Spinal cord (tissue), 10 donors: ENCODE data around the gene SLX4. TPM values are rescaled to one million over a fixed set of nuclear protein-coding genes. Genes with fewer than 3 reads are reported as not detected.
A peak's percentile ranks its signal among the peaks of the same experiment; 100 is the strongest.

Source experiments
- DNase-seq, 6 donors: peaks; one replicate each; pipeline versions ENCODE4 v3.0.0 to v3.0.0-alpha.2; 2013 to 2015; ENCODE audit warnings: low spot score in 6 of 6, low read depth in 4 of 6
- H3K27ac ChIP-seq: one replicate; pipeline ENCODE4 v1.5.1; 2013; ENCODE audit warnings: low read depth, low read length, control low read depth
- H3K27me3 ChIP-seq: one replicate; pipeline ENCODE4 v1.6.1; 2013; ENCODE audit warnings: low read length; ENCODE audit not compliant: control insufficient read depth, insufficient read depth
- H3K36me3 ChIP-seq: one replicate; pipeline ENCODE4 v1.6.1; 2013; ENCODE audit warnings: low read length; ENCODE audit not compliant: control insufficient read depth, insufficient read depth
- H3K4me1 ChIP-seq: one replicate; pipeline ENCODE4 v1.6.1; 2013; ENCODE audit warnings: low read length; ENCODE audit not compliant: control insufficient read depth, insufficient read depth
- H3K4me3 ChIP-seq: one replicate; pipeline ENCODE4 v1.5.1; 2013; ENCODE audit warnings: low read depth, low read length, control low read depth
- H3K9me3 ChIP-seq: one replicate; pipeline ENCODE4 v1.6.1; 2013; ENCODE audit warnings: low read length; ENCODE audit not compliant: control insufficient read depth, insufficient read depth
- WGBS: methylation state at CpG from one replicate; pipeline ENCODE4 v1.1.5; 2013; ENCODE audit warnings: missing lambda C conversion rate; ENCODE audit not compliant: insufficient coverage; 5-methylcytosine and 5-hydroxymethylcytosine counted together
- polyA plus RNA-seq, 2 donors: library from polyadenylated mRNA; unstranded; fragments of 120-200 nt; gene quantifications; one replicate each; pipeline ENCODE4 v1.2.1, GENCODE V29; 2013; ENCODE audit not compliant: insufficient read length in 2 of 2
- total RNA-seq, 2 donors: library from RNA; depleted of rRNA in 1 of 2; stranded (reverse); fragments of 120-200 nt in 1 of 2; fragments of >200 nt in 1 of 2; gene quantifications; one replicate each; pipeline versions ENCODE4 v1.2.3 to v1.2.4, GENCODE V29; 2013 to 2014
- donor health status: healthy.

SLX4 gene
- total and polyA plus RNA-seq, 4 donors, result 6.2 to 15.7 (median 8.7) TPM

GRCh38 chr16:3651461-3652372 is 40.3 kb upstream of the SLX4 start:
- Histone ChIP-seq H3K27ac (no peak overlapping the region), H3K27me3 (no peaks in the 10 kb centered on the region), H3K4me3 (no peak overlapping the region), H3K9me3 (no peaks in the 10 kb centered on the region), H3K4me1 (no peaks in the 10 kb centered on the region), H3K36me3 (peaks cover 63% of the 10 kb centered on the region)
- WGBS, result 82% methylated on average over 18 of the region's 18 CpGs
- DNase-seq, result peak in 1 of 6 donors; percentile 26

- Histone ChIP-seq H3K4me1 (peaks cover 9% of the 10 kb centered on the region), H3K9me3 (no peaks in the 10 kb centered on the region), H3K27me3 (no peaks in the 10 kb centered on the region), H3K27ac (no peak overlapping the region), H3K4me3 (no peak overlapping the region), H3K36me3 (peaks cover 54% of the 10 kb centered on the region)
- no peak for DNase-seq
- WGBS, result 98% methylated on average over 9 of the region's 13 CpGs
Measured at GRCh38 chr16:3650631-3651265, 39.3 kb upstream of the SLX4 start.

GRCh38 chr16:3646348-3646920 is 35.0 kb upstream of the SLX4 start:
- Histone ChIP-seq H3K36me3 (peaks cover 31% of the 10 kb centered on the region), H3K9me3 (no peaks in the 10 kb centered on the region), H3K27ac (no peak overlapping the region), H3K4me1 (peaks cover 20% of the 10 kb centered on the region), H3K27me3 (no peaks in the 10 kb centered on the region), H3K4me3 (no peak overlapping the region)
- DNase-seq, result no peak
- 74% methylated on average over 15 of the region's 15 CpGs for WGBS

- Histone ChIP-seq H3K27me3 (no peaks in the 10 kb centered on the region), H3K4me3 (no peak overlapping the region), H3K9me3 (no peaks in the 10 kb centered on the region), H3K36me3 (peaks cover 32% of the 10 kb centered on the region), H3K4me1 (peaks cover 23% of the 10 kb centered on the region), H3K27ac (no peak overlapping the region)
- WGBS, result 35% methylated on average over 17 of the region's 19 CpGs
- DNase-seq, result peak in 4 of 6 donors; percentile 7 to 72 (median 25)
Measured at GRCh38 chr16:3645504-3646347, 34.3 kb upstream of the SLX4 start.

- H3K4me3 ChIP-seq, result no peak overlapping the region
- peaks cover 34% of the 10 kb centered on the region for H3K36me3 ChIP-seq
- no peak for DNase-seq
- H3K27ac ChIP-seq, result no peak overlapping the region
- peaks cover 24% of the 10 kb centered on the region for H3K4me1 ChIP-seq
- no peaks in the 10 kb centered on the region for H3K9me3 ChIP-seq
- WGBS, result 17% methylated on average over 4 of the region's 6 CpGs
- H3K27me3 ChIP-seq, result no peaks in the 10 kb centered on the region
Measured at GRCh38 chr16:3645108-3645503, 33.7 kb upstream of the SLX4 start.

- H3K4me1 ChIP-seq, result peaks cover 24% of the 10 kb centered on the region
- no peaks in the 10 kb centered on the region for H3K27me3 ChIP-seq
- H3K9me3 ChIP-seq, result no peaks in the 10 kb centered on the region
- no peak for DNase-seq
- 94% methylated on average over 13 of the region's 14 CpGs for WGBS
- no peak overlapping the region for H3K4me3 ChIP-seq
- no peak overlapping the region for H3K27ac ChIP-seq
- peaks cover 34% of the 10 kb centered on the region for H3K36me3 ChIP-seq
Measured at GRCh38 chr16:3643095-3643730, 31.8 kb upstream of the SLX4 start.

- H3K27me3 ChIP-seq, result no peaks in the 10 kb centered on the region
- no peak for DNase-seq
- H3K9me3 ChIP-seq, result no peaks in the 10 kb centered on the region
- H3K4me1 ChIP-seq, result peaks cover 24% of the 10 kb centered on the region
- H3K4me3 ChIP-seq, result no peak overlapping the region
- H3K36me3 ChIP-seq, result peaks cover 33% of the 10 kb centered on the region
- no peak overlapping the region for H3K27ac ChIP-seq
- WGBS, result 81% methylated on average over 20 of the region's 21 CpGs
Measured at GRCh38 chr16:3642397-3643094, 31.1 kb upstream of the SLX4 start.

- peaks cover 24% of the 10 kb centered on the region for H3K4me1 ChIP-seq
- DNase-seq, result no peak
- H3K36me3 ChIP-seq, result peaks cover 30% of the 10 kb centered on the region
- no peaks in the 10 kb centered on the region for H3K27me3 ChIP-seq
- WGBS, result 92% methylated on average over 9 of the region's 9 CpGs
- no peak overlapping the region for H3K27ac ChIP-seq
- no peak overlapping the region for H3K4me3 ChIP-seq
- H3K9me3 ChIP-seq, result no peaks in the 10 kb centered on the region
Measured at GRCh38 chr16:3641801-3642396, 30.5 kb upstream of the SLX4 start.
